AG09319 (cell line): Measurements from ENCODE around the gene PRIMPOL.

Experiments
- DNase-seq: peaks from one replicate; pipeline ENCODE4 v3.0.0-alpha.2; 2010; ENCODE audit warnings: low read depth; ENCODE audit errors: extremely low read depth
- CTCF ChIP-seq: IDR thresholded peaks from 2 replicates; pipeline ENCODE4 v1.5.1; 2011; ENCODE audit warnings: low read depth, mild to moderate bottlenecking, inconsistent platforms, low read length, moderate library complexity

Gene PRIMPOL

GRCh38 chr4:184699941-184700340 is 50.4 kb downstream of the PRIMPOL start:
- TF ChIP-seq CTCF = no peak
- no peak for DNase-seq

- no peak for TF ChIP-seq CTCF
- DNase-seq = no peak
Observed at GRCh38 chr4:184702114-184702513, 52.6 kb downstream of the PRIMPOL start.

GRCh38 chr4:184705692-184706091 is 56.2 kb downstream of the PRIMPOL start:
- no peak for TF ChIP-seq CTCF
- DNase-seq = no peak

- DNase-seq = no peak
- TF ChIP-seq CTCF = no peak
Observed at GRCh38 chr4:184706453-184706852, 56.9 kb downstream of the PRIMPOL start.

GRCh38 chr4:184712322-184712721 is 62.8 kb downstream of the PRIMPOL start:
- no peak for DNase-seq

GRCh38 chr4:184713887-184714286 is 64.3 kb downstream of the PRIMPOL start:
- TF ChIP-seq CTCF = no peak
- DNase-seq = no peak

More at GRCh38 chr4:184712322-184712721, 62.8 kb downstream of the PRIMPOL start:
- TF ChIP-seq CTCF = no peak

- no peak for DNase-seq
- TF ChIP-seq CTCF = no peak
Observed at GRCh38 chr4:184715526-184715925, 66.0 kb downstream of the PRIMPOL start.
